Measurements from ENCODE around the gene USP3. TPM values are rescaled to one million over a fixed set of nuclear protein-coding genes. Genes with fewer than 3 reads are reported as not detected.

USP3 gene
- total and polyA plus RNA-seq, 9 of the 15 experiments (the other 6 are each of a cell fraction or from before 2014, with no cell fraction given) = 17.3 to 54.3 (median 34.8) TPM

- TF ChIP-seq RUNX1 (IDR thresholded peaks at IDR 0.05; ENCODE audit: low read depth) = no peak
- TF ChIP-seq ZBTB43 (CRISPR knock-in tag; IDR thresholded peaks at IDR 0.05) = no peak
- TF ChIP-seq HMG20A (CRISPR knock-in tag; conservative IDR thresholded peaks at IDR 0.05) = no peak
- TF ChIP-seq TCF3 (CRISPR knock-in tag; IDR thresholded peaks at IDR 0.05) = no peak
These were observed 45.5 kb upstream of the USP3 start (continued) for GRCh38 chr15:63458794-63459395.

GRCh38 chr15:63460210-63461155 lies 43.9 kb upstream of the USP3 start:
- H3K36me3 ChIP-seq (ENCODE audit: control insufficient read depth, insufficient read depth, low read length) = no peaks in the 10 kb centered on the region
- intact Hi-C loops (cut with micrococcal nuclease) = no loop called here
- ChIA-PET POLR2A (no interaction called here), CTCF (ENCODE audit: low intra/inter-chr PET ratio) (no interaction called here)
- H3K9me3 ChIP-seq (replicated peaks; ENCODE audit: control insufficient read depth, insufficient read depth, low read depth, low read length) = no peaks in the 10 kb centered on the region; the same call in 1 of the 2 replicates
- ATAC-seq (no peak), FAIRE-seq (no peak), DNase-seq (ENCODE audit: extremely low read depth in 1 of 4, low spot score in 3 of 4) (no peak)
- no peak overlapping the region for H3K9ac ChIP-seq (ENCODE audit: insufficient read depth in 1 of 2, low read depth in 2 of 2, low read length in 2 of 2)
- peaks cover 0 to 5% of the 10 kb centered on the region in 2 experiments; a peak in 2 of 5 replicates for H3K4me1 ChIP-seq (replicated peaks in 1 of 2; ENCODE audit: control insufficient read depth in 2 of 2, insufficient read depth in 2 of 2, low read length in 2 of 2)
- no peaks in the 10 kb centered on the region; a peak in 1 of 5 replicates for H3K27me3 ChIP-seq (ENCODE audit: control insufficient read depth in 2 of 2, insufficient read depth in 2 of 2, low read length in 2 of 2)
- H4K20me1 ChIP-seq (replicated peaks; ENCODE audit: control insufficient read depth, insufficient read depth, low read length) = no peaks in the 10 kb centered on the region
- no peaks in the 10 kb centered on the region for H3K9me1 ChIP-seq (ENCODE audit: control insufficient read depth, insufficient read depth, low read length)
- TF ChIP-seq SP1 (CRISPR knock-in tag; IDR thresholded peaks at IDR 0.05) (no peak), ZNF717 (CRISPR knock-in tag; IDR thresholded peaks at IDR 0.05) (no peak), POLR2H (tag; IDR thresholded peaks at IDR 0.05; ENCODE audit: low read depth) (no peak), SFPQ (IDR thresholded peaks at IDR 0.05; ENCODE audit: low read depth, low read length) (no peak), BCOR (IDR thresholded peaks at IDR 0.05) (no peak), KAT7 (CRISPR knock-in tag; IDR thresholded peaks at IDR 0.05; ENCODE audit: borderline replicate concordance) (no peak), RBFOX2 (IDR thresholded peaks at IDR 0.05; ENCODE audit: low read depth, low read length) (no peak), NCOA6 (IDR thresholded peaks at IDR 0.05) (no peak), U2AF1 (optimal IDR thresholded peaks at IDR 0.05; ENCODE audit: low read depth, low read length) (no peak), ZNF586 (CRISPR knock-in tag; conservative IDR thresholded peaks at IDR 0.05) (no peak), PCBP1 (IDR thresholded peaks at IDR 0.05; ENCODE audit: low read depth, low read length, poor library complexity, severe bottlenecking) (no peak), GABPB1 (CRISPR knock-in tag; IDR thresholded peaks at IDR 0.05) (no peak), RBM17 (IDR thresholded peaks at IDR 0.05; ENCODE audit: borderline replicate concordance, low read depth, low read length) (no peak), HEY1 (CRISPR knock-in tag; IDR thresholded peaks at IDR 0.05; ENCODE audit: borderline replicate concordance) (no peak)
- BruUV-seq (replicated peaks) = no TSS peak
- WGBS (ENCODE audit: insufficient coverage, low coverage, missing lambda C conversion rate) = 55% methylated on average over 12 of the region's 15 CpGs
- no peak overlapping the region for H3K4me3 ChIP-seq
- in situ Hi-C loops (cut with MboI) = loop anchor here (25.0 kb wide), 1 partner anchor 602 kb away; no protein-coding TSS in a partner anchor
- H3K4me2 ChIP-seq (ENCODE audit: insufficient read depth, low read length) = no peak overlapping the region
- H3K79me2 ChIP-seq (ENCODE audit: control insufficient read depth, insufficient read depth, low read length) = no peaks in the 10 kb centered on the region
- H2AFZ ChIP-seq (ENCODE audit: low read depth, low read length) = no peak overlapping the region
- no peak overlapping the region for H3K27ac ChIP-seq (ENCODE audit: extremely low read depth, low read depth, low read length)

Measured in K562 (cell line).